LNCaP clone FGC (cell line): Measurements from ENCODE around the gene AASS.

Source experiments
- DNase-seq: peaks from one replicate; pipeline ENCODE4 v3.0.0-alpha.2; 2011; ENCODE audit warnings: low read depth
- H3K4me3 ChIP-seq: 2 replicates; pipeline ENCODE4 v1.5.1; 2011; ENCODE audit warnings: mild to moderate bottlenecking, low read depth, low read length, control low read depth
- CTCF ChIP-seq: IDR thresholded peaks from 2 replicates; pipeline ENCODE4 v1.5.1; 2012; ENCODE audit warnings: mild to moderate bottlenecking; ENCODE audit not compliant: control insufficient read depth, insufficient read depth; ENCODE audit errors: extremely low read depth

AASS gene

GRCh38 chr7:122055073-122055472 is 89.0 kb downstream of the AASS start:
- no peak for TF ChIP-seq CTCF
- DNase-seq = no peak
- H3K4me3 ChIP-seq = no peak overlapping the region

GRCh38 chr7:122054393-122054792 is 89.7 kb downstream of the AASS start:
- H3K4me3 ChIP-seq = no peak overlapping the region
- peak; percentile 46 for DNase-seq
- no peak for TF ChIP-seq CTCF

- no peak overlapping the region for H3K4me3 ChIP-seq
- TF ChIP-seq CTCF = no peak
- DNase-seq = no peak
Measured at GRCh38 chr7:122046402-122046801, 97.6 kb downstream of the AASS start.

GRCh38 chr7:122040147-122040546 is 103.9 kb downstream of the AASS start:
- no peak for TF ChIP-seq CTCF
- DNase-seq = no peak
- no peak overlapping the region for H3K4me3 ChIP-seq

- DNase-seq = no peak
- TF ChIP-seq CTCF = no peak
- H3K4me3 ChIP-seq = no peak overlapping the region
Measured at GRCh38 chr7:122038904-122039303, 105.1 kb downstream of the AASS start.

GRCh38 chr7:122038134-122038533 is 105.9 kb downstream of the AASS start:
- no peak for TF ChIP-seq CTCF
- H3K4me3 ChIP-seq = no peak overlapping the region
- no peak for DNase-seq

- no peak overlapping the region for H3K4me3 ChIP-seq
- DNase-seq = no peak
- TF ChIP-seq CTCF = no peak
Measured at GRCh38 chr7:122035876-122036275, 108.2 kb downstream of the AASS start.
